ENCODE data around the gene FAM169A.

The FAM169A gene

GRCh38 chr5:74837115-74837514 is 29.1 kb downstream of the FAM169A start:
- no peak for TF ChIP-seq CTCF (conservative IDR thresholded peaks at IDR 0.05; ENCODE audit: low read depth, low read length)

GRCh38 chr5:74833537-74834266 is 32.5 kb downstream of the FAM169A start:
- Histone ChIP-seq H3K9ac (no peak overlapping the region), H3K27ac (no peak overlapping the region)
- no peak for TF ChIP-seq CTCF (conservative IDR thresholded peaks at IDR 0.05; ENCODE audit: low read depth, low read length)

More at GRCh38 chr5:74837115-74837514, 29.1 kb downstream of the FAM169A start:
- no peak overlapping the region for H3K4me3 ChIP-seq (IDR thresholded peaks at IDR 0.05; ENCODE audit: insufficient read depth, low read depth, low read length)
- no peak overlapping the region for H3K27ac ChIP-seq
- H3K27me3 ChIP-seq (ENCODE audit: insufficient read depth, low read depth), result no peaks in the 10 kb centered on the region
- no peaks in the 10 kb centered on the region for H4K20me1 ChIP-seq (ENCODE audit: insufficient read depth)
- no peaks in the 10 kb centered on the region for H3K79me2 ChIP-seq (ENCODE audit: insufficient read depth, low read depth)
- H3K4me2 ChIP-seq, result no peak overlapping the region
- no peak overlapping the region for H3K9ac ChIP-seq
- H2AFZ ChIP-seq (ENCODE audit: low read depth), result no peak overlapping the region
- no peaks in the 10 kb centered on the region for H3K36me3 ChIP-seq (ENCODE audit: insufficient read depth)
- H3K4me1 ChIP-seq (ENCODE audit: low read depth, poor library complexity, severe bottlenecking), result no peaks in the 10 kb centered on the region

GRCh38 chr5:74829413-74829812 is 36.8 kb downstream of the FAM169A start:
- no peaks in the 10 kb centered on the region for H4K20me1 ChIP-seq (ENCODE audit: insufficient read depth)
- peaks cover 7% of the 10 kb centered on the region for H3K4me1 ChIP-seq (ENCODE audit: low read depth, poor library complexity, severe bottlenecking)
- no peak overlapping the region for H2AFZ ChIP-seq (ENCODE audit: low read depth)
- H3K27me3 ChIP-seq (ENCODE audit: insufficient read depth, low read depth), result no peaks in the 10 kb centered on the region
- TF ChIP-seq CTCF (conservative IDR thresholded peaks at IDR 0.05; ENCODE audit: low read depth, low read length), result no peak
- no peak overlapping the region for H3K4me2 ChIP-seq
- no peak overlapping the region for H3K9ac ChIP-seq
- no peaks in the 10 kb centered on the region for H3K79me2 ChIP-seq (ENCODE audit: insufficient read depth, low read depth)
- H3K36me3 ChIP-seq (ENCODE audit: insufficient read depth), result no peaks in the 10 kb centered on the region
- H3K4me3 ChIP-seq (IDR thresholded peaks at IDR 0.05; ENCODE audit: insufficient read depth, low read depth, low read length), result no peak overlapping the region
- H3K27ac ChIP-seq, result no peak overlapping the region

More at GRCh38 chr5:74833537-74834266, 32.5 kb downstream of the FAM169A start:
- H3K79me2 ChIP-seq (ENCODE audit: insufficient read depth, low read depth), result no peaks in the 10 kb centered on the region
- peaks cover 7% of the 10 kb centered on the region for H3K4me1 ChIP-seq (ENCODE audit: low read depth, poor library complexity, severe bottlenecking)
- H4K20me1 ChIP-seq (ENCODE audit: insufficient read depth), result no peaks in the 10 kb centered on the region
- H3K36me3 ChIP-seq (ENCODE audit: insufficient read depth), result no peaks in the 10 kb centered on the region
- H3K4me3 ChIP-seq (IDR thresholded peaks at IDR 0.05; ENCODE audit: insufficient read depth, low read depth, low read length), result no peak overlapping the region
- H2AFZ ChIP-seq (ENCODE audit: low read depth), result no peak overlapping the region
- H3K27me3 ChIP-seq (ENCODE audit: insufficient read depth, low read depth), result no peaks in the 10 kb centered on the region
- no peak overlapping the region for H3K4me2 ChIP-seq

- peaks cover 28% of the 10 kb centered on the region for H3K4me1 ChIP-seq (ENCODE audit: low read depth, poor library complexity, severe bottlenecking)
- no peaks in the 10 kb centered on the region for H3K27me3 ChIP-seq (ENCODE audit: insufficient read depth, low read depth)
- no peaks in the 10 kb centered on the region for H3K36me3 ChIP-seq (ENCODE audit: insufficient read depth)
- no peaks in the 10 kb centered on the region for H3K79me2 ChIP-seq (ENCODE audit: insufficient read depth, low read depth)
- no peak overlapping the region for H3K4me3 ChIP-seq (IDR thresholded peaks at IDR 0.05; ENCODE audit: insufficient read depth, low read depth, low read length)
- no peak overlapping the region for H2AFZ ChIP-seq (ENCODE audit: low read depth)
- H3K4me2 ChIP-seq, result no peak overlapping the region
- no peak overlapping the region for H3K27ac ChIP-seq
- TF ChIP-seq CTCF (conservative IDR thresholded peaks at IDR 0.05; ENCODE audit: low read depth, low read length), result no peak
- no peak overlapping the region for H3K9ac ChIP-seq
- H4K20me1 ChIP-seq (ENCODE audit: insufficient read depth), result no peaks in the 10 kb centered on the region
Observed at GRCh38 chr5:74822288-74822687, 43.9 kb downstream of the FAM169A start.

Data from KMS-11 (cell line).